K562 (cell line): ENCODE results near the gene NMT1.

ENCODE experiments used
- CEBPB ChIP-seq: fragments of 450-650 bp; IDR thresholded peaks from 2 replicates; pipeline ENCODE4 v1.6.1; 2016; ENCODE audit warnings: missing genetic modification characterization, missing compliant biosample characterization
- EZH2 ChIP-seq: IDR thresholded peaks from 2 replicates; pipeline ENCODE4 v1.6.1; 2012; ENCODE audit warnings: low read depth, mild to moderate bottlenecking, inconsistent platforms, low read length, borderline replicate concordance
- MCM3 ChIP-seq: fragments of 450-650 bp; IDR thresholded peaks from 2 replicates; pipeline ENCODE4 v1.6.1; 2016
- SMARCA4 ChIP-seq: fragments of 450-650 bp; IDR thresholded peaks from 2 replicates; pipeline ENCODE4 v1.6.1; 2016

- no peak for TF ChIP-seq CEBPB (tag)
- no peak for TF ChIP-seq MCM3
- TF ChIP-seq EZH2: no peak
- no peak for TF ChIP-seq SMARCA4
Observed at GRCh38 chr17:45145035-45145389, 83.9 kb downstream of the NMT1 start.
